ENCODE measurements around the gene CHRNG.

GRCh38 chr2:232522623-232523401, 16.7 kb upstream of the CHRNG start:
- TF ChIP-seq CTCF (IDR thresholded peaks at IDR 0.05; ENCODE audit: insufficient read depth, low read length, poor library complexity, severe bottlenecking) = no peak
- no peak for TF ChIP-seq EZH2phosphoT487 (conservative IDR thresholded peaks at IDR 0.05; ENCODE audit: low read length)

Measured in SU-DHL-6 (cell line).